Posterior cingulate gyrus (tissue), 11 donors: ENCODE data around the gene COL8A1.
"Not testable (repeated sequence)": the region's sequence is repeated elsewhere in the genome, so short reads cannot be mapped to it uniquely, and the experiment has no call there.

Source experiments
- DNase-seq, 10 donors: peaks; one replicate each; pipeline versions ENCODE4 v3.0.0 to v3.0.0-alpha.2; 2020 to 2021; ENCODE audit warnings: mixed read lengths in 3 of 10
- intact Hi-C: fragments of 100-400 bp; cut with DNase I; formaldehyde crosslinking; loops from one replicate; pipeline ENCODE4 v1.15.1; 2023

Gene COL8A1

DNA sequence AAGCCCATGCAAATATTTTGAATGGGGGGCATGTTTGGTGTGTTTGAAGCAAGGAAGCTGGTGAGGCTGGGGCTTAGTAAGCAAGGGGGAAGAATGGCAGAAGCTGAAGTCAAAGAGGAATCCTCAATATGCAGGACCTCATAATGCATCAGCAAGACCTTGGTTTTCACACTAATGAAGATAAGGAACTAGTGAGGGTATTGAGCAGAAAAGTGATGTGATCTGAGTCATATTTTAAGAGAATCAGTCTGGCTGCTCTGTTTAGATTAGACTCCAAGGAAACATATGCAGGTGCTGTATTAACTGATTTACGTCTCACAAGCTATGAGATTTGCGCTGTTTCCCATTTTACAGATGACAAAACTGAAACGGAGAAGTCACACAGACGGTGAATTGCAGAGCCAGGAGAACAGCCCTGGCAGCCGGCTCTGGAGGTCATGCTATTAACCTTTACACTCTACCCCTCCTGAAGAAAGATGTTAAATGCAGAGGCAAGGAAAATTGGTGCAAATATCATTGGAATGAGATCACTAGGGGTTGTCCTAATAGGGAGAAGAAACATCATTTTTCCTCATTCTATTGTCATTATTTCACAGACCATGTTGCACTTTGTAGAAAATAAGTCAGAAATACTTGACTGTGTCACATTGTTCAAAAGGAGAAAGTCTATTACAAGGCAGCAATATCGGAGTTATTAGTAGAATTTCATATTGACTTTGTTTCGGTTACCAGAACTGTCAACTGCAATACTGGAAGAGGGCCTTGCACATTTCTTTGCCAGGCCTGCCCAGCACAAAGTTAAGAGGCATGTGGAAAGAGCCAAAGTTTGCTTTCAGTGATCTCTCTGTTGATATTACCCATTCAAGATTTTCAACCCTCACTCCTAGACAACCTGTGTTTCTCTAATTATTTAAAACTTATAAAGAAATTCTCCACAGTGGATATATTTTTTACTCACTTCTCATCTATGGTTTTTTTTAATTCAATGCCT, 64.9 kb downstream of the COL8A1 start:
- intact Hi-C loops, result no loop called here

DNA sequence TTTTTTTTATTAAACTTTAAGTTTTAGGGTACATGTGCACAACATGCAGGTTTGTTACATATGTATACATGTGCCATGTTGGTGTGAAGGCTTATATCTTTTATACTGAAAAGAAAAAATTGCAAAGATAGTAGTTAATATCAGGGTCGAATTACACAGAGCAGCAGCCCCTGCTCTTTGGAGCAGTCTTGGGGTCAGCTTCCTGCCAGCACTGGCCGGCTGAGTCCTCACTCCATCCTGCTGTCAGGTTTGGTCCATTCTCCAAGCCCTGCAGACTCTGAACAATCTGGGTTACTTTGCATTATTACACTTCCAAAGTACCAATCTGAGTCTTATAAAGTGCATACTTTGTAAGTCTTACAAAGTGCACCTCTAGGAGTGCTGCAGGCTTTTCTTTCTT, 66.0 kb downstream of the COL8A1 start:
- DNase-seq, result no peak
- intact Hi-C loops, result no loop called here

More for the DNA sequence above, 64.9 kb downstream of the COL8A1 start:
- no peak for DNase-seq

DNA sequence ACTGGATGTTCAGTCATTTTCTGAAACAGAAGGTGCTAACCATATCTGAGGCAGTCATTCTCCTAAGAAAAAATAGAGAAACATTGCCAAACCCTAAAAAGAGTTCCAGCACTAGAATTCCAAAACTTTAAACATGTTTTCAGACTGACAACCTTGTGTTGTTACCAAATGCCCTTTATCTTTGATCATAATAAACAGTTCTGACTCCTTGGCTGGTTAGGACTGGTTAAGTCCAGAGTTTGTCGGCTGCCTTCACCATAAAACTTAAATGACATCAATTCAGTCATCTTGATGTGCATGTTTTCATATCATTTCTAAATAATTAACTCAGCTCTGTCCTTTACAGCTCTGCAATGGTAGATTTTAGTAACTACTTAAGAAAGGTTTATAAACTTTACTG, 68.0 kb downstream of the COL8A1 start:
- DNase-seq, result no peak
- intact Hi-C loops, result no loop called here

DNA sequence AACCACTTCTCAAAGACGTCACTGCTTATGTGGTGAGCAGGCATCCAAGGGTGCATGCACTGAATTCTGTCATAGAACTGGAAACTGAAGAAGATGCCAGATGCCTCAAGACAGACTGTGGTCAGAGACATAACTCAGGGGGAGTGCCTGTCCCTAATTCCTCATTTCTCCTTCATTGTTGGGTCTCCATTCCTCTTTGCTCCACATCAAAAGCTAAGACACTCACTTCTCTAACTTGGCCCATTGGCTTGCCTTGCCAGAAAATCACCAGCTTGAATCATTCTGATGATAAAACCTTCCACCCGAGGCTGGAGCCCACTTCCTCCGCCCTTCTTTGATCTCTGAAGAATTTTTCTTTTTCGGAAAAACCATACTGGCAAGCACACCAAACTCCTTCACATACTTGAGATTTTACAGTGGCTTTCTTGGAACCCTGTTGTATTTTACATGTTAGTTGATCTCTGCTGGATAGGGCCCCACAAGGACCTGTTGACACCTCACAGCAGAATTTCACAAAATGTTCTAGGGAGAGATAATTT, 69.9 kb downstream of the COL8A1 start:
- no peak for DNase-seq
- intact Hi-C loops, result no loop called here

DNA sequence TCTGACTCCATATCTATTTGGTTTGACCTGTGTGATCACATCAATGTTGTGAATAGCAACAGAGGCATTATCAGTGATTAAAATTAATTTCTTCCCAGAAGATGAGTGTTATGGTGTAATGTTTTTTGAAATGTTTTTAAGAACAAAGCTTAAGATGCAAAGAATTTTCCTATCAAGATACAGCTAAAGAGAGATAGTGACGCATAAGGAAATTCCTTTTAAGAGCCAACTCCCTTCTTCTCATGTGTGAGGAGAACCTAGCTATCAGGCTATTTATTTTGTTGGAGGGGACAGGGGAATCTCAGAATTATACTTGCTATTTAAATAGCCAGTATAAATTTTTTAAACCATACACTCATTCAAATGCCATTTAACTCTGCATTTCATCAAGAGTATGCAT, 71.3 kb downstream of the COL8A1 start:
- intact Hi-C loops, result no loop called here
- DNase-seq, result no peak

DNA sequence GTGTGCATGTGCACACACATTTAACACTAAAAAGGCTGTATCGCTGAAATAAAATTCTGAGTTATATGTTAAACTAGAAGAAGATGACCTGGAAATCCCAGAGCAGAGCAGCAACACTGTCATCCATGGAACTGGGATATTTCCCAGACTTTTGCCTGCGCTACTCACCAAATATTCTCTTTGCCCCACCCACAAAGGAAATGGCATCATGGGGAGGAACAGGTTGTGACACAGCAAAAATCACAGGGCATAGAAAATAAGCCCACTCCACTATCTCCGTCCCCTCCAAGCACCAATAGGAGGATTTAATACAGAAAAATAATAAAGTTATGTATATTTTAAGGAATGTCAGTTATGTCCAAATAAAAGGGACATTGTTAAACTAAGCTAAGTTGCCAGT, 71.7 kb downstream of the COL8A1 start:
- DNase-seq, result no peak
- intact Hi-C loops, result no loop called here

DNA sequence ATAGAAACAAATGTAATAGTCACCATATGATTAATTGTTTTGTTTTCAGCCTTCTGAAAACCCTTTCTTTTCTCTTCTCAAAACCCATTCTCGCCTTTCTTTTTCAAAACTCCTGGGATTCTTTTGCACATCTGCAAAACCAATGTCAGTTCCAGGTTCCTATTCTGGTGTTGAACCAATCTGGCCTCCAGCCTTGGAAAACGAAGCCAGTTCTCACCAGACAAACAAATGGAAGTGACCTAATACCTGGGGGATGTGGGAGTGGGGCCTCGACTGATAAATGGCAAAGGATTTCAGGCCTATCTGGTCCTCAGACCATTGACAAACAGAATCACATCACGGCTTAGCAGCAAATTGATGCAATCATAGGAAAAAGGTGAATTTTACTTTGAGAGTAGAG, 73.0 kb downstream of the COL8A1 start:
- intact Hi-C loops, result no loop called here
- no peak for DNase-seq

DNA sequence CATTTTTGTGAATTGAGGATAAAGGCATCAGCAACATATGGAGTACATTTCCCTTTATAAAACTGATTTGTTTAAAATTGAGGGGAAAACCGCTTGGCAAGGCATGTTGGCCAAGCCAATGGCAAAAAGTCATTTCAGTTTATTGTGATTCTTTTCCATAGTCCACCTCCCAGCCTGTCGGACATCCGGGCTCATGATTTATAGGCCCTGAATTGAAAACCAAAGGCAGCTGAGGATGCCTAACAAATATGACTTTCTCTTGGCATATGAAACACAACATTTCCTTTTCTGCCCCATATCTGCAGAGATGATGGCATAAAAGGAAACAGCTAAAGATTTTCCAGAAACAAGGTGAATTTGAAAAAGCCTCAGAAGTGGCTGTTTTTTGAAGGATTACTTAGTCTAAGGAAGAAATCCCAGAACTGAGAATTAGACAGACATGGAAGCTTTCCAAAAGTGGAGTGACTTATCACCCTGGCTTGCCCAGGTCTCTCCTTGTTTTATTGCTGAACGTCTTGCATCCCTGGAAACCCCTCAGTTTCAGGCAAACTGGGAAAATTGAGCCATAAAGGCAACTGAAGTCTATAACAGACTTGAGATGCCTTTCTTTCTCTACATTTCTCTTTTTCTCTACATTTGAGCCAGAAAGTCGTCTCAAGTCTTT, 74.0 kb downstream of the COL8A1 start:
- DNase-seq, result no peak
- intact Hi-C loops, result no loop called here

DNA sequence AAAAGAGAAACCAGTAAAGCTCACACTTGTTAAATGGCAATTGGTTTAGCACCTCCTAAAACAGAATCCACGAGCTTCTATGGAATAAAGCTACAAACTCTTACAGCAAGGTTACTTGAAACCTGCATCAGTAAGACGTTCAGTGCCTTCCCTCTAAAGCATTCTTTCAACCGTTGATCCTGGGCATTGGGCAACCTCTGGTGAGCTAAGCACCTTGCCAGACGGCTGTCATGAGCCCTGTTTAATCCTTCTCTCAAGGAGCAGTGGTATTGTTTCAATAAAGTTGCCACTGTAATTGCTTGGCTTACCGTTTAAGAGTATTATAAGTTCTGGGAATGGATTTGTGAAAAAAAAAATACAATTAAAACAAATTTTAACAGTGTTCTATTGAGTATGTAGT, 75.0 kb downstream of the COL8A1 start:
- intact Hi-C loops, result no loop called here

DNA sequence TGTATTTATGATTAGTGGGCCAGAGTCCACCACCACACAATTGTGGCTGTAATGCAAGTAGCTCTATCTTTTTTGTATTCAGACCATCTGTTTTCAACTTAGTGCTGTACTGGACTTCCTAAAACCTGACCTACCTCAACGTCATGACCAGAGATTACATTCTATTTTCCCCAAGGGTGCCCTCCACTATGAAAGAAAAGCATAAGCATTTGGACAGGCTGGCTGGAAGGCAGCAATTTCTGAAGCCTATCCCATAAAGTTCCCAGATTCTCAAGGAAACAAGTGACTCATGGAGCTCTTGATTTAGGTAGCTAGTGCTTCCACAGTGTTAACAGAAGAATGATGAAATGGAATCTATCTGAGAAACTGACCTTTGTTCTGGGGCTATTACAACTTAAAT, 75.8 kb downstream of the COL8A1 start:
- intact Hi-C loops, result no loop called here
- no peak for DNase-seq

More for the DNA sequence above, 75.0 kb downstream of the COL8A1 start:
- no peak for DNase-seq

DNA sequence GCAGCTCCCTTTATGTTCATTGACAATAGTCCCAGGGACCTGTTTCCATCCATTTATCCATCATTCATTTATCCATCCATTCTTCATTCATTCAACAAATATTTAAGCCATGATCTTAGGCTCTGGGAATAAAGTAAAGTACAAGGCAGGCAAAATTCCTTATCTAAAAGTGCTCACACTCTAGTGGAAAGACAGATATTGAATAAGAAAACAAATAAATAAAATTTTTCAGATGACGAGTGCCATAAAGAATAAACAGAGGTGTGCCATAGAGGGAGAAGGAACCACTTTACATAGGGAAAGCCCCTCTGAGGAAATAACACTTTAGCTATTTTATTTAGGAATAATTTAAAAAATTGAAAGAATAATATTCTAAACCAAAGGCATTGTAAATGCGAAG, 76.2 kb downstream of the COL8A1 start:
- intact Hi-C loops, result no loop called here
- DNase-seq, result no peak

DNA sequence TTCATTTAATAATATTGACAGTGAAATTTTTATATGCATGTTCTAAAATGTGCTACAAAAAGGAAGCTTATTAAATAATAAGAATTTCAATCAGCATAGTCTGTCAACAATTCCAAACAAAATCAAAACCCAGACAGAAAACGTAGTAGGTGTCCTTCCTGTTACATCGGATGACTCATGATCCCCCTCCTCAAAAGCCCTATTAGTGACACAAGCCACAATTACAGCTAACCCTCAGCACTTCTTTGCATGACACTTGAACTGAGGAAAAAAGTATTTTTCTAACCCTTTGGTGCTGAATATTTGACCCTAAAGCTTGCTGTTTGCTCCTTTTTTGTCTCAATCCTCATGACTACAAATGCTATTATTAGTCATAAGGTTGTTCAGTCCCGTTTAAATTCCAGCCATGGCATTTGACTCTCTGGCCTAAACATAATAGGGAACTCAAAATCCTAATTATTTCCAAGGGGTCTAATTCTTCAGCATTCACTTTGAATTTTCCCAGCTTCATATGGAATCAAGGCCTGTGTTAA, 78.1 kb downstream of the COL8A1 start:
- DNase-seq, result no peak
- intact Hi-C loops, result no loop called here

DNA sequence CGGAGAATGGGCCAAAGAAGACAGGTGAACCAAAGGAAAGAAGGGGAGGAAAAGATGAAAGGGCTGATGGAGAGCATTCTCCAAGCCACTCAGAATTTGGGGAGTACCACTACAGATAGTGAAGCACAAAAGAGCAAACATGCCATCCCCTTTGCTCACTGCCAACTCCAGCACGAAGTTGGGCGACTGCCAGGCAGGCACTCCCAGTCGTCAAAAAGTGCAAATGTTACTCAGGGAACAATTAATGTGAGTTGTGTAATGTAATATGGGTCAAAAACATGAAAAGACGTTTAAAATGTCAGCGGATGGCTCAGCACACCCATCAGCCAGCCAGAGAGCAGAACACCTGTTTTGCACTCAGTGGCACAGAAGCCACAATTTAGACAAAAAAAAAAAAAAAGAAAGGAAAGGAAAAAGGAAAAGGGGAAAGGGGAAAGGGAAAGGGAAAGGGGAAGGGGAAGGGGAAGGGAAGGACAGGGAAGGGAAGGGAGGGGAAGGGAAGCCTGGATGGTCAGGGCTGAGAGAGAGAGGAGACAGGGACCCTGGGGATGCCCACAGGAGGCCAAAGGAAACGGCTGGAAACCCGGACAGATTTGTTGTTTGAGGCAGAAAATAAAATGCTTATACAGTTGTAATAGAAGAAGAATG, 82.7 kb downstream of the COL8A1 start:
- DNase-seq, result no peak
- intact Hi-C loops, result no loop called here

DNA sequence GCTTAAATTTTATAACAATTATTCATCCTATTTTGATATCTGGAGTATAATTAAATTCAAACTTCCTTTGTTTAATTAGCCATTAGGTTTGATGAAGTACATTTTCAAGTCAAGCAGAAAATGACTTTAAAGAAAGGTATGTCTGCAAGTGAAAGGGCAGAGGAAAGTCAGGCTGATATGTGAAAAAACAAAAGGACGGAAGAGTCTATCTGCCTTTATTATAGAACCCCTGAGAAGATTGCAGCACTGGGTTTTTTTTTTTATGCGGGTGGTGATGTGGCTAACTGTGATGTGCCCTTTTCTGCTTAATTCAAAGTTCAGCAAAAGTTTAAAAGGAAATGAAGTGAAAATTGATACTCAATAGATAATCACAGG, 83.2 kb downstream of the COL8A1 start:
- intact Hi-C loops, result no loop called here
- no peak for DNase-seq

DNA sequence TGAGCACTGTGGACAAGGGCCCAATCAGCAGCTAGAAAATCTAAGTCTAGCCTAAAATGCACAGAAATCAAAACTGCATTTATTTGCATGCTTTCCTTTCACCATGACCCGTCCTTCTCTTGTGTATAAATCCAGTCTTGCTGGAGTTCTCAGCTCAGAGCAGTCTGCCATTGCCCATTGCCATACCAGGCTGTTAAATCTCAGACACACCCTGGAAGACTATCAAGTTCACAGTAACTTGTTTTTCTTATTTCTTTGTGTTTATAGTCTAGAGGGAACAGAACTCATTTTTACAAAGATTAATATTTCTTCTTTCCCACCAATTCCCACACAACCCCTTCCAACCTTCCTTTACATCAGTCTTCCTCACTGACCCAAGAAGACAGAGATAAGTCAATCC, 85.9 kb downstream of the COL8A1 start:
- DNase-seq, result no peak
- intact Hi-C loops, result no loop called here

DNA sequence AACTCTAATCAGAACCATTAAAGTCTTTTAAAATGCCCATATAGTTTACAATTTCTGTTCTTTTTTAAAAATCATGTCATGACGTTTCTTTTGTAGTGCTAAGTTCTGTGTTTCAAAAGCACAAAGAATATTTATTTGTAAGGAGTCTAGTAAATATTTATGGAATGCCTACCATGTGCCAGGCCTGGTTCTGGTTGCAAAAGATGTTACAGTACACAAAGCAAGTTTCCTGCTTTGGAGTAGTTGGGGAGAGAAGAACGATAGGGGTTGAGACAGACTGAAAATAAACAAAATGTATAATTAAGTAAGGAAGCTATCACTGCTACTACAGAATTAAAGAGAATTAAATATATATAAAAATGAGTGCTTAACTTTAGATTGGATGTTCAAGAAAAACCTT, 92.5 kb downstream of the COL8A1 start:
- intact Hi-C loops, result no loop called here
- no peak for DNase-seq

DNA sequence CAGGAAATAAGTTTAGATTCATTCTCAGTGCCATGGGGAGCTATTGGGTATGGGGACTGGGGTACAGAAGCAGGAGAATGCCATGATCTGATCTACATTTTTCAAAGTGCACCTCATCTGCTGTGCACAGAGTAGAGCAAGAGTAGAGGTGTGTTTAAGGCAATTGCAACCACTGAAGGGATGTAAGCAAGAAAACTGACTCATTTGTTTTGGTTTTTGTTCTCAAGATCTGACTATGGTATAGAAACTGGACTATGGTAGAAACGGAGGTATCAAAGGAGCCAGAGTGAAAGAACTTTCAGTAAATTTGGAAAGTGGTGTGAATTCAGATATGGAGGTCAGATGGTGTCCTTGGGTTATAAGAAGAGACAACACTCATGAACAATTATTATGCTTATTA, 93.1 kb downstream of the COL8A1 start:
- intact Hi-C loops, result no loop called here
- no peak for DNase-seq

DNA sequence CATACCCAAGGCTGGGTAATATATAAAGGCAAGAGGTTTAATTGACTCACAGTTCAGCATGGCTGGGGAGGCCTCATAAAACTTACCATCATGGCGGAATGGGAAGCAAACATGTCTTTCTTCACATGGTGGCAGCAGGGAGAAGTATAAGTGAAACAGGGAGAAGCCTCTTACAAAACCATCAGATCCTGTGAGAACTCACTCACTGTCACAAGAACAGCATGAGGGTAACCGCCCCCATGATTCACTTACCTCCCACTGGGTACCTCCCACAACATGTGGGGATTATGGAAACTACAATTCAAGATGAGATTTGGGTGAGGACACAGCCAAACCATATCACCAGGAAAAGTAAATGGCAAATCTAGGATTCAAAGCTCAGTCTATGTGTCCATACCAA, 102.0 kb downstream of the COL8A1 start:
- DNase-seq, intact Hi-C loops: not testable (repeated sequence)

DNA sequence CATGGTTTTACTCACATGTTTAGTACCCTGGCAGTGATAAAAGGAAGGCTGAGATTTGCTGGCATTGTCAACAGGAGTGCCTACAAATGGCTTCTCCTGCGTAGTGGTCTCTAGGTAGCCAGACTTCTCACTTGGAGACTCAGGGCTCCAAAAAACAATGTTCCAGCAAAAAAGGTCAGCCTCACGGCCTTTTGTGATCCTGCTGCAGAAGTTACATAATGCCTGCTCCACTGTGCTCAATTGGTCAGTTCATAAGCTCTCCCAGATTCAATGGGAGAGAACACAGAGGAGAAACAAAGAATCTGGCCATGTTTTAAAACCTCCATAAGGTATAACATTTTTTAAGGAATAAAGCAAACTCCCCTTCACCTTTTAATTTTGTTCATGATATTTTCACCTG, 103.2 kb downstream of the COL8A1 start:
- intact Hi-C loops, result no loop called here
- DNase-seq, result no peak

DNA sequence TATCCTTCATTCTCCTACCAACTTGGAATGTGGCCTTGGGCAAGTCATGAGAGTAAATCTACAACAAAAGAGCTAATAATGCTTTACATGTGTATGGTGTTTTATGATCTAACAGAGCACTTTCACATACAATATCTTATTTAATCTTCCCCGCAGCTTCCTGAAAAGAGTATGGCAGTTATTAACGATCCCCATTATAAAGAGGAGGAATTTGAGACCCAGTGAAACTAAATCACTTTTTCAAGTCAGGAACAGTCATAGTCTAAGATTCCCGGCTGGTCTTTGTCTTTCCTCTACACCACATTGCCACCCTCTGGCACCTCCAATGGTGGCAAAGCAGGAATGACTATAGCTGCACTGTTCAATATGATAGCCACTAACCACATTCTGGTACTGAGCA, 109.5 kb downstream of the COL8A1 start:
- DNase-seq, result peak in 2 of 10 donors; percentile 16 to 72
- intact Hi-C loops, result no loop called here

DNA sequence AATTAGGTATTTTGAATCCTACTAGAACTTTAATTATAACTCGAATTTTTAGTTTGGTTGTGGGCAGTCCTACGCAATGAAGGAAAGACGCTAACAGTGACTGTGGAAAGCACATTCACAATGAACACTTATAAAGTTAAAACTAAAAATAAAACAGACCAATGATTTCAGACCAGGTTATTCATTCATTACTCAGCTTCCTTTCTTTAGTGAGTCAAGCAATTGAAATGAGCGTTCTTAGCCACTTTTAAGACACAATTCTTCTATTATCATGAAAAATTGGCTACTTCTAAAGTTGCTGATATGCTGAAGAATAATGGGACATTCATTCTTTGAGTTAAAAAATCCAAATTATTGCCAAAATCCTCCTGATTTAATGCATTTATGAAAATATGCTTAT, 113.3 kb downstream of the COL8A1 start:
- DNase-seq, result no peak
- intact Hi-C loops, result loop anchor here (2.0 to 10.0 kb wide), 3 partner anchors 254 to 937 kb away; no protein-coding TSS in a partner anchor
